ENCODE measurements around the gene GHDC. TPM values are rescaled to one million over a fixed set of nuclear protein-coding genes. Genes with fewer than 3 reads are reported as not detected.
"Not testable (repeated sequence)": the region's sequence is repeated elsewhere in the genome, so short reads cannot be mapped to it uniquely, and the experiment has no call there.

Gene GHDC
- polyA plus RNA-seq, 5 donors: 11.6 to 21.7 (median 19.9) TPM

GRCh38 chr17:42206153-42206612 lies 11.9 kb upstream of the GHDC start:
- not testable (repeated sequence) for DNase-seq

GRCh38 chr17:42203354-42203753 lies 9.1 kb upstream of the GHDC start:
- no peak for DNase-seq

GRCh38 chr17:42202696-42203095 lies 8.4 kb upstream of the GHDC start:
- no peak for DNase-seq

DNA sequence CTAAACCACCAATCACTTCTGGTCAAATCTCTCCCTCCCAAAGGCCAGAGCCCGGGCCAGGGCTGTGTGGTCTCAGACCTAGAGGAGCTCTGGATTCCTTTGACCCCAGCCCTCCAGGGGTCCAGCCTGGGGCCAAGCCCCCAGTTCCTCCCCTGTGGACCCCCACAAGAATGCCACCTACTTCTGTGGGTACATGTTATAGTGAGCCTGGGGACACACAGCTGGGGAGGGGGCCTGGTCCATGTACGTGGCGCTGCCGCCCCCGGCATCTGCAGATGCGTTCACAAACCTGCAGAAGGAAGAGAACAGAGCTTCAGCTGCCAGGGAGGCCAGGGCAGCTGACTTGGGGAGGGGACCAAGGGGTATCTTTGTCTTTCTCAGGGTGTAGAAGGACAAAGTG lies 7.9 kb upstream of the GHDC start:
- DNase-seq: no peak

DNA sequence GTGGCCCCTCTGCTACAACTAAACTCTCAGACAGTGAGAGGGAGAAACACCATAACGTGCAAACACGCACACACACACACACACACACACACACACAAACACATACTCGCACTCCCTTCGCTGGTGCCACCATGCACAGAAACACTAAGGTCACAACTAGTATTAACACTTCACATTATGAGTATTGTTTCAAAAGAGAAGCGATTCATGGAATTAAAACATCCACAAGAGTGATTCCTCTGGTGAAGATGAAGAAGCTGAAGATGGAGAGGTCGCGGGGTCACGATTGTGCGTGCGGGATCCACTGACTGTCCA lies 7.1 kb upstream of the GHDC start:
- DNase-seq: no peak

DNA sequence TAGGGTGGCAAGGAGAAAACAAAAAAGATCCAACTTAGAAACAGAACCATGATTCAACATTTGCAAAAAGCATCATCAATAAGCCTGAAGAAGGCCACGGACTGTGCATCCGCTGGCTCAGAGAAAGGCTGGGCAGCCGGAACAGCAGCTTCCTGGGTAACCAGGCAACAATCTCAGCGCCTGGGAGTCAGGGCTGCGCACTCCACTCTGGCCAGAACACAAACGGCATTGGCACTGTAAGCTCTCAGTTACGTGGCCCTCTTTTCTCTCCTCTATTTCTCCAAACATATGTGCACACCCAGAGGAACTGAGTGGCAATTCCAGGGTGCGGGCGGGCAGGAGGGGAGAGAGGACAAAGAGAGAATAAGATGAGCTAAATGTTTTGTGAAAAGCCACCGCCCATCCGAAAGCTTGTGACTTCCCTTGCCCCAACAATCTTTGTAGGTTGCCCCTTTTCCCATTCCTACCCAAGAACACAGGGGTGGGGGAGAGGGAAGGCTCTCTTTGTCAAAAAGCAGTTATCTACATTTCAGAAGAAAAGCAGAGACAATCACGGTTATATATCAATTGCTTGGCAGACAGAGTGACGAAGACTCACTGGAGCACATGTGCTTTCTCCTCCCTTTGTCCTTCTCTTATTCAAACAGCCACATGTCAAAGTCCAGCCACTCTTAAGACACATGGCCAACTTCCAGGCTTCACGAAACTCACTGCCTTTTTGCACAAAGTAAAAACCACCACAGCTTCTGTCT lies 6.6 kb upstream of the GHDC start:
- no peak for DNase-seq

- DNase-seq: no peak
These were observed 5.2 kb upstream of the GHDC start for GRCh38 chr17:42199416-42200011.

- DNase-seq: no peak
These were observed 4.6 kb upstream of the GHDC start for GRCh38 chr17:42198897-42199296.

DNA sequence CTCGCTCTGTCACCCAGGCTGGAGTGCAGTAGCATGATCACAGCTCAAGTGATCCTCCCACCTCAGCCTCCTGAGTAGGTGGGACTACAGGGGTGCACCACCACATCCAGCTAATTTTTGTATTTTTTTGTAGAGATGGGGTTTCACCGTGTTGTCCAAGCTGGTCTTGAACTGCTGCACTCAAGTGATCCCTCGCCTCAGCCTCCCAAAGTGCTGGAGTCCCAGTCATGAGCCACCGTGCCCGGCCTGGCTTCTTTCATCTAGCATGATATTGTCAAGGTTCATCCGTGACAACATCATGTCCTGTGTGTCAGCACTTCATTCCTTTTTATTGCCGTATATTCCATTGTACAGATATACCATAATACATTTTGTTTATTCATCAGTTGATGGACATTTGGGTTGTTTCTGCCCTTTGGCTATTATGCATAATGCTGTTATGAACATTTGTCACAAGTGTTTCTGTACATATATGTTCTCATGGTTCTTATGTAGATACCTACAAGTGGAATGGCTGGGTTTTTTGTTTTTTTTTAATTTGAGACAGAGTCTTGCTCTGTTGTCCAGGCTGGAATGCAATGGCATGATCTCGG lies 3.4 kb upstream of the GHDC start:
- DNase-seq: no peak

DNA sequence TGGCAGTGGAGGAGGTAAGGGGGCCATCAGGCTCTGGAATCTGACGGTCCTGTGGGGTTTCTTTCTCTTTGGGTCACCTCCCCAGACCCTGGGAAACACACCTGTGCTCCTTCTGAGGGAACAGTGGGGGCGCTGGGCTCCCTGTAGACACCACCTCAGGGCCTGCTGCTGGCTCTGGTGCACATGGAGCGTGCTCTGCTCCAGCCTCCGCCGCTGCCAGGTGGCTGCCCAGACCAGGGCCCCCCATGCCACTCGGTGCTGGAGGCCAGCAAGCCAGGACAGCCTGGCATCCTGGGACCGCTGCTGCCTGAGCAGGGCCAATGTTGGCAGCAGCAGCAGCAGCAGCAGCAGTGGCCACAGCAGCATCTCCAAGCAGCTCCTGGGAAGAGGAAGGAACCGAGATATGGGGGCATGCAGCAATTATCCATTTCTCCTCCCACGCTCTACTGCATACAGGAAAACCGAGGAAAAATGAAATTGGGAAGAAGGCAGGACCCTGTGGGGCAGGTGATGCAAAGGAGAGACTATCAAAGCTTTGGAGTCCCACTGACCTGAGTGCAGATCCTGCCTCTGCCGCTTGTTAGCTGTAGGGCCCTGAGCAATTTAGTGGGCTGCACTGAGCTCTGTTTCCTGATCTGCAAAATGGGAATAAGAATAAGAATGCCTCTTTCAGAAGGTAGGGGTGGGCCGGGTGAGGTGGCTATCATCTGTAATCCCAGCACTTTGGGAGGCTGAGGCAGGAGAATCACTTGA lies 902 bp downstream of the GHDC start:
- DNase-seq: no peak

- DNase-seq: no peak
These were observed 1.8 kb downstream of the GHDC start for GRCh38 chr17:42192189-42193126.

DNA sequence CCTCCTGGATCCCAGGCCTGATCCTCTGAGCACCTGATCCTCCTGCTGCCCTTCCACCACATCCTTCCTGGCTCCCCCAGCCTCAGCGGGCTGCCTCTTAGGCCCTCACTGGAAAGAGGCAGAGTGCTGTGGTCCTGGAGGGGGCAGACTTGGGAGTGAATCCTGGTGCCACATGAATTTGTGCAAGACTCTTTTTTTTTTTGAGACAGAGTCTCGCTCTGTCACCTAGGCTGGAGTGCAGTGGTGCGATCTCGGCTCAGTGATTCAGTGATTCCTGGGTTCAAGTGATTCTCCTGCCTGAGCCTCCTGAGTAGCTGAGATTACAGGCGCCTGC lies 3.1 kb downstream of the GHDC start:
- no peak for DNase-seq

DNA sequence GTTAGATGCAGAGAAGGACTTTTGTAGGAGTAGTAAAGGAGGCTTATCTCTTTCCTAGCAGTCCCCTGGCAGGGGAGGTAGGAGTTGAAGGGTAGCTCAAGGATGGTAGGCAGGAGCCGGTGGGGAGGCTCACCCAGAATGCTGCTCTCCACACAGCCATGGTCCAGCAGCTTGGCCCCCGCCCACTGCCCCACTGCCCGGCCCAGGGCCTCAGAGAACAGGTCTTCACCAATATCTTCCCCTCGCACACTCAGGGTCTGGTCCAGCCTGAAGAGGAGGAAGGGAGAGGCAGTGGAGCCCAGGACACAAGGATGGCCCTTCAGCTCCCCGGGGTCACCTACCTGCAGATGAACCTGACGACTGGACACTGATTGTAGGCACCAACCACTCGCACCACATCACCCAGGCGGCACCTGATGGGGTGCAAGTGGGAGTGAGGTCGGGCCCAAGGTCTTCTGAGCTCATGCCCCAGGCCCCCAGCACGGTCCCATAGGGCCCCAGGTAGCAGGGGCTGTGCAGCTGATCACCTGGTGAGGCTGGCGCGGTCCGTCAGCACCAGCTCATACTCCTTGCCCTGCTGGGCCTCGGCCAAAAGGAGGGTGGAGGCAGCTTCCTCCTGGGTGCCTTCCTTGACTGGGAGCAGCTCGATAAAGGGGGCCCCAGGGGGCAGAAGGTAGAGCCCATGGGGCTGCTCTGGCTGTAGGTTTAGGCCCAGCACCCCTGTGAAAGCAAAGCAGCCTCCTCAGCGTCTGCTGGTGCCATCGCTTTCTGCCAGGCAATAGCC lies 3.6 kb downstream of the GHDC start:
- DNase-seq: no peak

- no peak for DNase-seq
These were observed 4.7 kb downstream of the GHDC start for GRCh38 chr17:42189651-42189965.

DNA sequence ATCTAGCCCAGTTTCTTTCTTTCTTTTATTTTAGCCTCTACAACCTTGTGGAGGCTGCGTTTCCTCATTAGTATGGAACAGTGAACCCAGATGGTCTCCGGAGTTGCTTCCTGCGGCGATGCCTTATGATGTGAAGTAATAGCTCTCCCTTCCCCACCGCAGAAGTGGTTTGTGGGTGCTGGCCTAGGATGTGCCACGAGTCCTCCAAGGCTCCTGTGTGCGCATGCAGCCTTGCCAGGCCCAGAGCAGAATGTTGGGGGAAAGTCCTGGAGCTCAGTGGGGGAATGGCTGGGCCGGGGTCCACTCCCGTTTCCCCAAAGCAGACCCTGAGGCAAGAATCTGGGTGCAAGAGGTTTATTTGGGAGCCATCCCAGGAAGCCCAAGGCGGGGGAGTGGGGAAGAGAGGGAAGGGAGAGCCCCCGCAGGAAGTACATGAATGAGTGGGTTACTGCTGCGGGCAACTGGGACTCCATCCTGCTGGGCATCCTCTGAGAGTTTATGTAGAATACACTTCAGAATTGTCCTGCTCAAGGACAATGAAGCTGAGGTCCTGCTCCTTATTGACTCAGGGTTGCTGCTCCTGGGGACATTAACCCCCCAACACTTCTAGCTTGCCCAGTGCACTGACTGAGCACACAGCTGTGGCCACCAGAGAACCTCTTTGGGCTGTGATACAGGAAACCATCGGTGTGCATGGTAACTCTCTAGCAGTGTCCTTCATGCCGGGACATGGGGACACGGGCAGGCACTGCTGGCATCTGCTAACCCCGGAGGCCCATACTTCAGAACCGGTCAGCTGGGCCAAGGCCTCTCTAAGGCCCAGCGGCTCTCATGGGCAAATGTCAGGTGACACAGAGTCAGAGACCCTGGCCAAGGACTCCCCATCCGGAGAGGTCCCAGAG lies 5.3 kb downstream of the GHDC start:
- DNase-seq: no peak

- DNase-seq: no peak
These were observed 6.5 kb downstream of the GHDC start for GRCh38 chr17:42187833-42188232.

- not testable (repeated sequence) for DNase-seq
These were observed 8.1 kb downstream of the GHDC start for GRCh38 chr17:42186191-42186590.

- DNase-seq: no peak
These were observed 8.7 kb downstream of the GHDC start for GRCh38 chr17:42185621-42185930.

DNA sequence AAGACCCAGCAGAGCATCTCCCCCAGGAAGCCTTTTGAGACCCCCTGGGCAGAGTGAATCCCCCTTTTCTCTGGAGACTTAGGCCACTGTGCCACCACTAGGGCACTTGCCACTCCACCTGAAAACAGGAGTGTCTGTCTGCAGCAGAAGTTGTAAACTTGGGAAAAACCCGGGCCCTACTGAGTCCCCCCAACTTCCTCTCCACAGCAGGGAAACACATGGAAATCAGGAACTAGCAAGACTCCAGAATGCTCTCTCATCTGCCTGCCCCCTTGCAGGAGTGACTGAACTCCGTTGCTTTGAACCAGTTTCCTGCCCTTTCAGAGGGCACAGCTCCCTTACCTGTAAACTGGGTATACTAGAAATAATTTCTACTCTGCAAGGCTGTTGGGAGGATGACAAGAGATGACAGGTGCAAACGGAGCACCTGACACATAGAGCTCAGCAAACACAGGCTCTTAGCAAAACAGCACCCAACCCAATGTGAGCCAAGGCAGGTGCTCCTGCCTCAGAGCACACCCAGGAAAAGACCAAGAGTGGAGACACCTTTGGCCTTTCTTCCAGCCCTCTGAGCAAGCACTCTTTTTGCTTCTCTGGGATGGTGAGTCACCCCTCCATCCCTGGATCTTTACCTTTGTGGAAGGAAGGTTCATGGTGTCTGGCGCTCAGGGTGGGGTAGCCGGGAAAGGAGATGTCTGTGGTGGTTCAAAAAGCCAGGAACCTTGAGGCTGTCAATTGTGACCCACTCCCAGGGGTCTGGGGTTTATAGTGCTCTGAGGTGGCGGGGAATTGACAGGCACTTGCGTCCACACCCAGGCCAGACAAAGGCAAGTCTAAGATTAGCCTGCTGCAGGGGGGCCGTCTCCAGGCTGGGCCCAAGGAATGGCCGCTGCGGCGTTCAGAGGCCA lies 9.3 kb downstream of the GHDC start, which contains the start of gene HCRT:
HCRT (minus strand) TSS at position 740 of the 908 bp plus-strand sequence; CDS start at position 653, 87 bp downstream.
- no peak for DNase-seq

Measured in right lung (tissue), 5 donors.